Measurements from ENCODE around the gene FAM120A. TPM values are rescaled to one million over a fixed set of nuclear protein-coding genes. Genes with fewer than 3 reads are reported as not detected.

Gene FAM120A
- total RNA-seq, 1 experiment from 2014 or later, result 53.3 TPM

- H3K27ac Mint-ChIP-seq, result no peak overlapping the region
- no peak for ATAC-seq
- no peaks in the 10 kb centered on the region for H3K9me3 Mint-ChIP-seq
- DNase-seq (ENCODE audit: low spot score), result no peak
- TF ChIP-seq GTF2I (CRISPR knock-in tag; conservative IDR thresholded peaks at IDR 0.05), result no peak
- TF ChIP-seq ZNF396 (CRISPR knock-in tag; IDR thresholded peaks at IDR 0.05; ENCODE audit: borderline replicate concordance), result no peak
- no peak for TF ChIP-seq TEAD4 (CRISPR knock-in tag; IDR thresholded peaks at IDR 0.05)
- no peak for TF ChIP-seq MYBL2 (CRISPR knock-in tag; IDR thresholded peaks at IDR 0.05)
- no peak for TF ChIP-seq PREB (CRISPR knock-in tag; IDR thresholded peaks at IDR 0.05; ENCODE audit: borderline replicate concordance)
- TF ChIP-seq ZNF263 (CRISPR knock-in tag; IDR thresholded peaks at IDR 0.05; ENCODE audit: low read depth), result no peak
- TF ChIP-seq KAT7 (CRISPR knock-in tag; IDR thresholded peaks at IDR 0.05; ENCODE audit: borderline replicate concordance), result no peak
- no peak for TF ChIP-seq ELF4 (CRISPR knock-in tag; IDR thresholded peaks at IDR 0.05; ENCODE audit: low read depth)
- no peak for TF ChIP-seq ZNF121 (CRISPR knock-in tag; IDR thresholded peaks at IDR 0.05)
- TF ChIP-seq ZNF423 (CRISPR knock-in tag; IDR thresholded peaks at IDR 0.05), result no peak
- TF ChIP-seq FOXK1 (CRISPR knock-in tag; IDR thresholded peaks at IDR 0.05), result no peak
- H3K4me1 Mint-ChIP-seq, result peaks cover 14% of the 10 kb centered on the region
- CTCF ChIA-PET, result no interaction called here
- H3K36me3 Mint-ChIP-seq, result no peaks in the 10 kb centered on the region
- POLR2A ChIA-PET, result no interaction called here
- no peak overlapping the region for H3K4me3 Mint-ChIP-seq
- no peaks in the 10 kb centered on the region for H3K27me3 Mint-ChIP-seq (ENCODE audit: low read depth)
These were observed 17.4 kb upstream of the FAM120A start for GRCh38 chr9:93434056-93434455.

- ATAC-seq (peak; percentile 43), DNase-seq (ENCODE audit: low spot score) (no peak)
- no peak overlapping the region for H3K4me3 Mint-ChIP-seq
- TF ChIP-seq IRF1 (CRISPR knock-in tag; IDR thresholded peaks at IDR 0.05), result no peak
- peaks cover 14% of the 10 kb centered on the region for H3K4me1 Mint-ChIP-seq
- POLR2A ChIA-PET, result no interaction called here
- no peaks in the 10 kb centered on the region for H3K36me3 Mint-ChIP-seq
- no peaks in the 10 kb centered on the region for H3K9me3 Mint-ChIP-seq
- H3K27ac Mint-ChIP-seq, result no peak overlapping the region
- no peaks in the 10 kb centered on the region for H3K27me3 Mint-ChIP-seq (ENCODE audit: low read depth)
- CTCF ChIA-PET, result no interaction called here
These were observed 16.1 kb upstream of the FAM120A start for GRCh38 chr9:93435386-93435785.

- no peaks in the 10 kb centered on the region for H3K9me3 Mint-ChIP-seq
- no peaks in the 10 kb centered on the region for H3K36me3 Mint-ChIP-seq
- ChIA-PET POLR2A (no interaction called here), CTCF (no interaction called here)
- DNase-seq (ENCODE audit: low spot score), result no peak
- no peaks in the 10 kb centered on the region for H3K27me3 Mint-ChIP-seq (ENCODE audit: low read depth)
- no peak for ATAC-seq
- H3K27ac Mint-ChIP-seq, result no peak overlapping the region
- H3K4me3 Mint-ChIP-seq, result no peak overlapping the region
- H3K4me1 Mint-ChIP-seq, result peaks cover 14% of the 10 kb centered on the region
- no peak for TF ChIP-seq ZNF416 (CRISPR knock-in tag; IDR thresholded peaks at IDR 0.05)
- no peak for TF ChIP-seq E2F5 (CRISPR knock-in tag; IDR thresholded peaks at IDR 0.05)
- no peak for TF ChIP-seq ZNF281 (CRISPR knock-in tag; IDR thresholded peaks at IDR 0.05)
- no peak for TF ChIP-seq ATF2 (CRISPR knock-in tag; IDR thresholded peaks at IDR 0.05; ENCODE audit: borderline replicate concordance, low read depth)
- TF ChIP-seq ZBTB43 (CRISPR knock-in tag; IDR thresholded peaks at IDR 0.05), result no peak
- no peak for TF ChIP-seq FOXJ3 (CRISPR knock-in tag; IDR thresholded peaks at IDR 0.05; ENCODE audit: borderline replicate concordance)
- TF ChIP-seq SMAD4 (CRISPR knock-in tag; IDR thresholded peaks at IDR 0.05), result no peak
- TF ChIP-seq ETV6 (CRISPR knock-in tag; IDR thresholded peaks at IDR 0.05), result no peak
- TF ChIP-seq ZNF671 (CRISPR knock-in tag; IDR thresholded peaks at IDR 0.05), result no peak
- TF ChIP-seq GABPB1 (CRISPR knock-in tag; IDR thresholded peaks at IDR 0.05), result no peak
- TF ChIP-seq ZNF263 (CRISPR knock-in tag; IDR thresholded peaks at IDR 0.05; ENCODE audit: low read depth), result no peak
- TF ChIP-seq USF2 (CRISPR knock-in tag; IDR thresholded peaks at IDR 0.05), result no peak
- no peak for TF ChIP-seq E2F1 (CRISPR knock-in tag; IDR thresholded peaks at IDR 0.05)
These were observed 15.3 kb upstream of the FAM120A start for GRCh38 chr9:93436218-93436617.

All from WTC11 (cell line).